ENCODE measurements around the gene PER3. TPM values are rescaled to one million over a fixed set of nuclear protein-coding genes. Genes with fewer than 3 reads are reported as not detected.
A peak's percentile ranks its signal among the peaks of the same experiment; 100 is the strongest.

PER3 gene
- total and polyA plus RNA-seq, 9 of the 15 experiments (the other 6 are each of a cell fraction or from before 2014, with no cell fraction given): 11.9 to 22.5 (median 14.6) TPM

GRCh38 chr1:7827126-7827955 lies 43.2 kb downstream of the PER3 start (continued):
- TF ChIP-seq, protein P1, sequence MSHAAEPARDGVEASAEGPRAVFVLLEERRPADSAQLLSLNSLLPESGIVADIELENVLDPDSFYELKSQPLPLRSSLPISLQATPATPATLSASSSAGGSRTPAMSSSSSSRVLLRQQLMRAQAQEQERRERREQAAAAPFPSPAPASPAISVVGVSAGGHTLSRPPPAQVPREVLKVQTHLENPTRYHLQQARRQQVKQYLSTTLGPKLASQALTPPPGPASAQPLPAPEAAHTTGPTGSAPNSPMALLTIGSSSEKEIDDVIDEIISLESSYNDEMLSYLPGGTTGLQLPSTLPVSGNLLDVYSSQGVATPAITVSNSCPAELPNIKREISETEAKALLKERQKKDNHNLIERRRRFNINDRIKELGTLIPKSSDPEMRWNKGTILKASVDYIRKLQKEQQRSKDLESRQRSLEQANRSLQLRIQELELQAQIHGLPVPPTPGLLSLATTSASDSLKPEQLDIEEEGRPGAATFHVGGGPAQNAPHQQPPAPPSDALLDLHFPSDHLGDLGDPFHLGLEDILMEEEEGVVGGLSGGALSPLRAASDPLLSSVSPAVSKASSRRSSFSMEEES (CRISPR knock-in tag; IDR thresholded peaks at IDR 0.05): no peak
- no peak for TF ChIP-seq BDP1 (IDR thresholded peaks at IDR 0.05; ENCODE audit: insufficient read depth, insufficient read length)
- no peak for TF ChIP-seq SNIP1 (IDR thresholded peaks at IDR 0.05; ENCODE audit: low read depth)
- TF ChIP-seq, protein P2, sequence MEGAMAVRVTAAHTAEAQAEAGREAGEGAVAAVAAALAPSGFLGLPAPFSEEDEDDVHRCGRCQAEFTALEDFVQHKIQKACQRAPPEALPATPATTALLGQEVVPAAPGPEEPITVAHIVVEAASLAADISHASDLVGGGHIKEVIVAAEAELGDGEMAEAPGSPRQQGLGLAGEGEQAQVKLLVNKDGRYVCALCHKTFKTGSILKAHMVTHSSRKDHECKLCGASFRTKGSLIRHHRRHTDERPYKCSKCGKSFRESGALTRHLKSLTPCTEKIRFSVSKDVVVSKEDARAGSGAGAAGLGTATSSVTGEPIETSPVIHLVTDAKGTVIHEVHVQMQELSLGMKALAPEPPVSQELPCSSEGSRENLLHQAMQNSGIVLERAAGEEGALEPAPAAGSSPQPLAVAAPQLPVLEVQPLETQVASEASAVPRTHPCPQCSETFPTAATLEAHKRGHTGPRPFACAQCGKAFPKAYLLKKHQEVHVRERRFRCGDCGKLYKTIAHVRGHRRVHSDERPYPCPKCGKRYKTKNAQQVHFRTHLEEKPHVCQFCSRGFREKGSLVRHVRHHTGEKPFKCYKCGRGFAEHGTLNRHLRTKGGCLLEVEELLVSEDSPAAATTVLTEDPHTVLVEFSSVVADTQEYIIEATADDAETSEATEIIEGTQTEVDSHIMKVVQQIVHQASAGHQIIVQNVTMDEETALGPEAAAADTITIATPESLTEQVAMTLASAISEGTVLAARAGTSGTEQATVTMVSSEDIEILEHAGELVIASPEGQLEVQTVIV (CRISPR knock-in tag; IDR thresholded peaks at IDR 0.05; ENCODE audit: borderline replicate concordance): no peak
- no peak for TF ChIP-seq KLF10 (CRISPR knock-in tag; IDR thresholded peaks at IDR 0.05)
- TF ChIP-seq ZBTB49 (CRISPR knock-in tag; IDR thresholded peaks at IDR 0.05; ENCODE audit: borderline replicate concordance): no peak
- no peak for TF ChIP-seq BRF1 (IDR thresholded peaks at IDR 0.05; ENCODE audit: borderline replicate concordance, extremely low read depth, insufficient read length)
- 0 out of 2 replicates have a peak, but pooled peaks have one; percentile 25 for TF ChIP-seq BHLHE40 (IDR thresholded peaks at IDR 0.05; ENCODE audit: low read length)
- TF ChIP-seq, protein P3, sequence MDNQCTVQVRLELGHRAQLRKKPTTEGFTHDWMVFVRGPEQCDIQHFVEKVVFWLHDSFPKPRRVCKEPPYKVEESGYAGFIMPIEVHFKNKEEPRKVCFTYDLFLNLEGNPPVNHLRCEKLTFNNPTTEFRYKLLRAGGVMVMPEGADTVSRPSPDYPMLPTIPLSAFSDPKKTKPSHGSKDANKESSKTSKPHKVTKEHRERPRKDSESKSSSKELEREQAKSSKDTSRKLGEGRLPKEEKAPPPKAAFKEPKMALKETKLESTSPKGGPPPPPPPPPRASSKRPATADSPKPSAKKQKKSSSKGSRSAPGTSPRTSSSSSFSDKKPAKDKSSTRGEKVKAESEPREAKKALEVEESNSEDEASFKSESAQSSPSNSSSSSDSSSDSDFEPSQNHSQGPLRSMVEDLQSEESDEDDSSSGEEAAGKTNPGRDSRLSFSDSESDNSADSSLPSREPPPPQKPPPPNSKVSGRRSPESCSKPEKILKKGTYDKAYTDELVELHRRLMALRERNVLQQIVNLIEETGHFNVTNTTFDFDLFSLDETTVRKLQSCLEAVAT (IDR thresholded peaks at IDR 0.05): no peak
- no peak; the same call in 1 of the 2 replicates for TF ChIP-seq SIN3B (IDR thresholded peaks at IDR 0.05; ENCODE audit: low read depth)
- TF ChIP-seq IRF2 (CRISPR knock-in tag; IDR thresholded peaks at IDR 0.05): no peak
- no peak for TF ChIP-seq HOMEZ (CRISPR knock-in tag; IDR thresholded peaks at IDR 0.05)
- no peak for TF ChIP-seq GTF2E2 (tag; IDR thresholded peaks at IDR 0.05)
- TF ChIP-seq MCM2 (IDR thresholded peaks at IDR 0.05; ENCODE audit: low read depth): no peak
- no peak for TF ChIP-seq HDAC6 (IDR thresholded peaks at IDR 0.05; ENCODE audit: low read depth, low read length)
- peak; percentile 61 for TF ChIP-seq DPF2 (IDR thresholded peaks at IDR 0.05)

Measured in K562 (cell line).